CD14-positive monocyte (primary cell): ENCODE measurements around the gene PHF21B. TPM values are rescaled to one million over a fixed set of nuclear protein-coding genes. Genes with fewer than 3 reads are reported as not detected.

Experiments used
- DNase-seq, 3 donors: peaks; one replicate each; pipeline ENCODE4 v3.0.0-alpha.2; 2011 to 2022
- H2AFZ ChIP-seq: 2 replicates; pipeline ENCODE4 v1.6.0; 2012; ENCODE audit warnings: mild to moderate bottlenecking, low read depth, low read length, inconsistent platforms; ENCODE audit not compliant: insufficient read depth, poor library complexity, severe bottlenecking
- H3K27ac ChIP-seq, 2 donors: 1 replicate in 1 of 2; 2 replicates in 1 of 2; pipeline ENCODE4 v1.5.1; 2012 to 2013; ENCODE audit warnings: low read length in 2 of 2, control low read depth in 1 of 2, inconsistent platforms in 1 of 2, low read depth in 1 of 2, mild to moderate bottlenecking in 1 of 2
- H3K27me3 ChIP-seq, 2 donors: one replicate each; pipeline versions ENCODE4 v1.6.0 to v1.6.1; 2011 to 2013; ENCODE audit warnings: low read length in 2 of 2; ENCODE audit not compliant: control insufficient read depth in 2 of 2, insufficient read depth in 2 of 2
- H3K36me3 ChIP-seq, 2 donors: replicated peaks in 1 of 2; 1 replicate in 1 of 2; 2 replicates in 1 of 2; pipeline versions ENCODE4 v1.5.1 to v1.6.1; 2012 to 2013; ENCODE audit warnings: low read length in 2 of 2, control low read depth in 1 of 2, inconsistent platforms in 1 of 2, mild to moderate bottlenecking in 1 of 2; ENCODE audit not compliant: insufficient read depth in 2 of 2, control insufficient read depth in 1 of 2
- H3K4me1 ChIP-seq, 2 donors: 1 replicate in 1 of 2; 2 replicates in 1 of 2; pipeline versions ENCODE4 v1.5.1 to v1.6.1; 2012 to 2013; ENCODE audit warnings: low read length in 2 of 2, control low read depth in 1 of 2, inconsistent platforms in 1 of 2, mild to moderate bottlenecking in 1 of 2, moderate library complexity in 1 of 2; ENCODE audit not compliant: insufficient read depth in 2 of 2, control insufficient read depth in 1 of 2
- H3K4me2 ChIP-seq: replicated peaks from 2 replicates; pipeline ENCODE3; 2012; ENCODE audit warnings: low read length, moderate library complexity, mild to moderate bottlenecking; ENCODE audit not compliant: poor library complexity, severe bottlenecking; ENCODE audit errors: extremely low read depth
- H3K4me3 ChIP-seq, 3 experiments: fragments of 200-600 bp in 1 of 3; sonication (generic) in 1 of 3; replicated peaks in 1 of 3; 1 replicate in 2 of 3; 2 replicates in 1 of 3; pipeline ENCODE4 v1.5.1; 2011 to 2013; ENCODE audit warnings: low read length in 3 of 3, mild to moderate bottlenecking in 3 of 3, control low read depth in 2 of 3, low read depth in 2 of 3, inconsistent platforms in 1 of 3, moderate library complexity in 1 of 3
- H3K79me2 ChIP-seq: 2 replicates; pipeline ENCODE4 v1.6.0; 2012; ENCODE audit warnings: mild to moderate bottlenecking, control low read depth, inconsistent platforms, low read length, moderate library complexity; ENCODE audit not compliant: insufficient read depth
- H3K9ac ChIP-seq: 2 replicates; pipeline ENCODE4 v1.6.0; 2017; ENCODE audit warnings: low read length, mild to moderate bottlenecking; ENCODE audit not compliant: insufficient read depth, poor library complexity, severe bottlenecking
- H3K9me3 ChIP-seq, 2 donors: replicated peaks in 1 of 2; 1 replicate in 1 of 2; 2 replicates in 1 of 2; pipeline versions ENCODE4 v1.5.1 to v1.6.1; 2012 to 2013; ENCODE audit warnings: low read length in 2 of 2, control low read depth in 1 of 2; ENCODE audit not compliant: control insufficient read depth in 1 of 2, insufficient read depth in 1 of 2
- H4K20me1 ChIP-seq: 2 replicates; pipeline ENCODE4 v1.6.0; 2012; ENCODE audit warnings: mild to moderate bottlenecking, low read length, control low read depth, moderate library complexity; ENCODE audit not compliant: insufficient read depth
- H3K27ac Mint-ChIP-seq, 7 donors: one replicate each; pipeline ENCODE4 v1.8.0; 2020; ENCODE audit warnings: mild to moderate bottlenecking in 7 of 7, mixed read lengths in 7 of 7, moderate library complexity in 6 of 7, inconsistent platforms in 2 of 7
- H3K27me3 Mint-ChIP-seq, 3 donors: one replicate each; pipeline ENCODE4 v1.8.0; 2021 to 2022; ENCODE audit warnings: low read depth in 3 of 3, mild to moderate bottlenecking in 3 of 3, mixed read lengths in 3 of 3, moderate library complexity in 3 of 3, inconsistent platforms in 1 of 3
- H3K36me3 Mint-ChIP-seq, 2 donors: one replicate each; pipeline ENCODE4 v1.8.0; 2020; ENCODE audit warnings: mixed read lengths in 2 of 2, inconsistent platforms in 1 of 2, mild to moderate bottlenecking in 1 of 2
- H3K4me1 Mint-ChIP-seq: one replicate; pipeline ENCODE4 v1.8.0; 2020; ENCODE audit warnings: mild to moderate bottlenecking, mixed read lengths
- H3K4me3 Mint-ChIP-seq, 2 donors: one replicate each; pipeline ENCODE4 v1.8.0; 2020; ENCODE audit warnings: mild to moderate bottlenecking in 2 of 2, mixed read lengths in 2 of 2, moderate library complexity in 1 of 2
- H3K9me3 Mint-ChIP-seq, 7 donors: one replicate each; pipeline ENCODE4 v1.8.0; 2020 to 2022; ENCODE audit warnings: mixed read lengths in 7 of 7, mild to moderate bottlenecking in 6 of 7, moderate library complexity in 6 of 7, inconsistent platforms in 2 of 7
- WGBS: methylation state at CpG from one replicate; pipeline ENCODE4 v1.1.5; 2013; ENCODE audit warnings: missing lambda C conversion rate; ENCODE audit not compliant: insufficient coverage; 5-methylcytosine and 5-hydroxymethylcytosine counted together
- intact Hi-C, 2 donors: fragments of 100-400 bp; cut with micrococcal nuclease; formaldehyde crosslinking; loops; one replicate each; pipeline versions ENCODE4 v1.15.0 to v1.15.1; 2023
- polyA plus RNA-seq, 3 donors: library from polyadenylated mRNA; depleted of rRNA in 1 of 3; unstranded in 2 of 3; stranded (reverse) in 1 of 3; fragments of 300-500 nt in 2 of 3; fragments of >200 nt in 1 of 3; fragmentation: Illumina TruSeq in 2 of 3; gene quantifications; 1 replicate in 2 of 3; 2 replicates in 1 of 3; pipeline ENCODE4 v1.2.3, GENCODE V29; 2012 to 2021
- TF ChIP-seq, protein P1 (sequence below): fragments of 200-600 bp; IDR thresholded peaks from one replicate; pipeline ENCODE4 v1.8.0; 2022; ENCODE audit warnings: antibody characterized with exemption, mild to moderate bottlenecking

The PHF21B gene
- polyA plus RNA-seq, 3 donors, result not detected

DNA sequence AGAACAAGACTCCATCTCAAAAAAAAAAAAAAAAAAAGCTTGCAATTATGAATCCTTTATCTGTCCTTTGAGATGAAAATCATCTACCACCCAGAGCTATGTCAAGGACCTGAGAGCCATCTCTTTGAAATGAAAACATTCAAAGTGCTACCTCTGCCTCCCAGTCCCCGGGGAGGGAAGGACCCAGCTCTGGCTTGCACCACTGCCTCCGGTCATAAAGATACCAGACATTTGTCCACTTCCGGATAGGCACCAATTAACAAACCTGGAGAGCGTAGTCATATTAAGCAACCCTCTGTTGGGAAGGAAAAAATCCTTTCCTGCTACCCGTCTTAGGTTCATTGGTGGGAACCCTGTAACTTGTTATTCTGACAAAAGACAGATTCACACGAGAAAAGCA lies 158.9 kb downstream of the PHF21B start:
- no peaks in the 10 kb centered on the region for H3K36me3 Mint-ChIP-seq
- Histone ChIP-seq H3K4me2 (no peak overlapping the region), H4K20me1 (no peaks in the 10 kb centered on the region), H3K79me2 (no peaks in the 10 kb centered on the region), H3K9ac (no peak overlapping the region), H3K4me1 (no peaks in the 10 kb centered on the region), H3K4me3 (no peak overlapping the region), H3K27me3 (no peaks in the 10 kb centered on the region), H3K27ac (no peak overlapping the region), H3K36me3 (no peaks in the 10 kb centered on the region), H2AFZ (no peak overlapping the region), H3K9me3 (no peaks in the 10 kb centered on the region)
- TF ChIP-seq, protein P1, sequence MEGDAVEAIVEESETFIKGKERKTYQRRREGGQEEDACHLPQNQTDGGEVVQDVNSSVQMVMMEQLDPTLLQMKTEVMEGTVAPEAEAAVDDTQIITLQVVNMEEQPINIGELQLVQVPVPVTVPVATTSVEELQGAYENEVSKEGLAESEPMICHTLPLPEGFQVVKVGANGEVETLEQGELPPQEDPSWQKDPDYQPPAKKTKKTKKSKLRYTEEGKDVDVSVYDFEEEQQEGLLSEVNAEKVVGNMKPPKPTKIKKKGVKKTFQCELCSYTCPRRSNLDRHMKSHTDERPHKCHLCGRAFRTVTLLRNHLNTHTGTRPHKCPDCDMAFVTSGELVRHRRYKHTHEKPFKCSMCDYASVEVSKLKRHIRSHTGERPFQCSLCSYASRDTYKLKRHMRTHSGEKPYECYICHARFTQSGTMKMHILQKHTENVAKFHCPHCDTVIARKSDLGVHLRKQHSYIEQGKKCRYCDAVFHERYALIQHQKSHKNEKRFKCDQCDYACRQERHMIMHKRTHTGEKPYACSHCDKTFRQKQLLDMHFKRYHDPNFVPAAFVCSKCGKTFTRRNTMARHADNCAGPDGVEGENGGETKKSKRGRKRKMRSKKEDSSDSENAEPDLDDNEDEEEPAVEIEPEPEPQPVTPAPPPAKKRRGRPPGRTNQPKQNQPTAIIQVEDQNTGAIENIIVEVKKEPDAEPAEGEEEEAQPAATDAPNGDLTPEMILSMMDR, result no peak
- WGBS, result 86% methylated on average over 1 of the region's 6 CpGs
- peaks cover 2 to 7% (median 6%) of the 10 kb centered on the region in 3 donors for H3K27me3 Mint-ChIP-seq
- H3K4me3 Mint-ChIP-seq, result no peak overlapping the region
- no peaks in the 10 kb centered on the region for H3K4me1 Mint-ChIP-seq
- no peak for DNase-seq
- no peaks in the 10 kb centered on the region for H3K9me3 Mint-ChIP-seq
- intact Hi-C loops, result no loop called here
- H3K27ac Mint-ChIP-seq, result no peak overlapping the region

DNA sequence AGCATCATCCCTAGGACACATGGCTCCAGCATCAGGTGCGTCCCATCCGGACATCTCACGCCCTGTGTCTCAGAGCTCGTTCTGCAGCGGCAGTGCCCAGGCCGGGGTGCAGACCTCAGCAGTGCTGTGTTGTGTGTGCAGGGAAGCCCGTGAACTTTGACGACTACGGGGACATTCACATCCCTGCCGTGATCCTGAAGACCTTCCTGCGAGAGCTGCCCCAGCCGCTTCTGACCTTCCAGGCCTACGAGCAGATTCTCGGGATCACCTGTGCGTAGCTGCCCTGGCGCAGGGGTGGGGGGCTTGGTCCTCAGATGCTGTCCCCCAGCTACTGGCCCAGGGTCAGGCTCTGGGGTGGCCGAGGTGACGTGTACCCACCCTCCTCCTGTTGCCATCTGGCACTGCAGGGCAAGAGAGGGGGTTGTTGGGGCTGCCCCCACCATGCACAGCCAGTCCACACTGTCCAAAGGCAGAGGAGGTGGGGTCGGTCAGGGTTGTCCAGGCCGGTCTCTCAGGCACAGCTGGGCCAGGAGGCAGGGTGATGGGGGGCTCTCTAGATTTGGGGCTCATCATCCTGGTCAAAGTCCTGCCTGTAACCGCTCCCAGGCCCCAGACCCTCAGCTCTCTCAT lies 160.9 kb downstream of the PHF21B start:
- Histone ChIP-seq H3K9me3 (peaks cover 0 to 11% of the 10 kb centered on the region in 2 donors), H3K36me3 (no peaks in the 10 kb centered on the region), H3K4me2 (no peak overlapping the region), H3K4me3 (no peak overlapping the region), H3K27me3 (no peaks in the 10 kb centered on the region), H2AFZ (no peak overlapping the region), H4K20me1 (no peaks in the 10 kb centered on the region), H3K79me2 (no peaks in the 10 kb centered on the region), H3K9ac (no peak overlapping the region), H3K27ac (no peak overlapping the region), H3K4me1 (no peaks in the 10 kb centered on the region)
- H3K4me3 Mint-ChIP-seq, result no peak overlapping the region
- H3K4me1 Mint-ChIP-seq, result no peaks in the 10 kb centered on the region
- no peak overlapping the region for H3K27ac Mint-ChIP-seq
- no peaks in the 10 kb centered on the region for H3K36me3 Mint-ChIP-seq
- 97% methylated on average over 9 of the region's 21 CpGs for WGBS
- intact Hi-C loops, result no loop called here
- H3K9me3 Mint-ChIP-seq, result peaks cover 3 to 17% (median 13%) of the 10 kb centered on the region in 7 donors
- no peak for DNase-seq
- TF ChIP-seq, protein P1, result no peak
- peaks cover 0 to 5% (median 1%) of the 10 kb centered on the region in 3 donors for H3K27me3 Mint-ChIP-seq
